HG03354 (cell line): ENCODE results near the gene KIF5C.
A peak's percentile ranks its signal among the peaks of the same experiment; 100 is the strongest.

Experiments used
- ATAC-seq: cut with Tn5 transposase; IDR thresholded peaks from one replicate; pipeline ENCODE4 v1.9.1; 2021; ENCODE audit warnings: mild to moderate bottlenecking; ENCODE audit not compliant: unreplicated experiment, poor library complexity, severe bottlenecking

KIF5C gene

GRCh38 chr2:148922062-148922461, 47.0 kb downstream of the KIF5C start:
- ATAC-seq, result no peak

DNA sequence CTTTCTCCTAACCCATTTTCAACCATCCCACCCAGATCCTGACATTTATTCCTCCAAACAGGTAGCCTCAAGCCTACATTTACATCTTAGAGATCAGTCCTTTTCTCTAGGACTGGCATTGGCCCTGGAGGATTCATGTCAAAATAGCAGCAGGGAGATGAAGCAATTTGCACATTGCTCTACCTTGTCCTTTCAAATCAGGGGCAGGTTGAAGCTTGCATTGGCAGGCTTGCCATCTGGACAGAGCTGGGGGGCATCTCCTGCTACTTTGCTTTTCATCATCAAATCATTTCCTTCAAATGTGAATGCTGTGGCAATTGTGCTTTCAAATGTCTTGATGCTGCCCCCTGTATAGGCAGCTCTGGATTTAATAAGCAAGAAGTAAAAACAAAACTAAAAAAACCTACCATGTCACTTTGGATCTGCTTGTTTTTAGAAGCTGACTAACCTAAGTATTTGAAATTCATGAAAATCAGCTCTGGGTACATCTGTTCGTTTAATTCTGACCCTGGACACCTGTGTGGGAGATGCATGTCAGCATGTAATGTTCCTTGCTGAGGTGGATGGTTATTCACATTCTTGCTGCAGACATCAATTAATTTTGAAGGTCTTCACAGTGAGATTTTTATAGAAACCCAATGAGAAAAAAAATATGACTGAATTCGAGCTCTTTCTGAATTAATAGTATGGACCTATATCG, 47.9 kb downstream of the KIF5C start:
- ATAC-seq, result no peak

DNA sequence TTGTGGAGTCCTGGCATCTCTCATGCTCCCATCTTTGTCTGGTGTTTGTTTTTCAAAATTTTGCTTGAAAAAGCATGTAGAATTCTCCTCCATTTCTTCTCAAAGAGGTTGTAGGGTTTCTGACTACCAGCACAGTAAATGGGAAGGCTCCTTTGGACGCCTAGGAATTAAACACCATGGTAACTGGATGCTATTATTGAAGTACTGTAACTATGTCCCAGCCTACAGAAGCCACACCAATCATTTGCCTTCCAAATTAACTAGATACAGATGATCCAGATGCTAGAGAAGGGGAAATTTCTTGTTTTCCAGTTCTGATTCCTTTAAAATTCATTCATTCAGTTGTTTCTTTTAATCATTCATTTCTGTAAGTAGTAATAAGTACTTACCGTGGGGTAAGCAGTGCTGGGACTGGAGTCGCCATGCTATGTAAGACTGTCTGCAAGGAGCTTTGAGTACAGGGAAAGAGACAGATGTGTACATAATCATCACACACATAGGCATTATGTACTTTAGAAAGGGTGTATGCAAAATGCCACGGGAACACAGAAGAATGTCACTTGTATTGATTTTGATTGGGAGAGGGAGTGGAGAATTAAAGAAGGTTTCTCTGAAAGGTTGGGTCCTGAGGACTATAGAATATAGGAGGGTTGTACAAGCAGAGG, 49.6 kb downstream of the KIF5C start:
- ATAC-seq, result no peak

GRCh38 chr2:148926291-148926961, 51.4 kb downstream of the KIF5C start:
- peak; percentile 85 for ATAC-seq

DNA sequence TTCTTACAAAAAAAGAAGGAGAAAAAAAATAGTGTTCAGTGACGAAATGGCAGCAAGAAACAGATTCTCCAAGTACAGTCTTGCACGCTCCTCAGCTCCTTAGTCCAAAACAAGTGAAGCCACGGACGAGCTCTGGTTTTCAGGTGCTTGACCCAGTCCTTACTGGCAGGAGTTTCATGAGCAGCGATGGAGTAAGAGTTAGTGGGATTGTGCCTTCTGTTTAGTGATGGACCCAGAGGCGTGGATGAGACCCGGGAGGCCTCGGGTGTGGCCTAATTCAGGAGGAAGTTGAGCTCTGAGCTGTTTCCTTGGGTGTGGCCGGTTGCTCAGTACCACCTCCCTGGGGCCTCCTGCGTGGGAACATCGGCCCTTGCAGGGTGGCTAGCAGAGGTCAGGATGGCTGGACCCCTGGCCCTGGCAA, 52.0 kb downstream of the KIF5C start:
- peak; percentile 68 for ATAC-seq

- no peak for ATAC-seq
These were observed 53.4 kb downstream of the KIF5C start for GRCh38 chr2:148928395-148928794.

- ATAC-seq, result no peak
These were observed 55.2 kb downstream of the KIF5C start for GRCh38 chr2:148930046-148930775.

- ATAC-seq, result no peak
These were observed 57.5 kb downstream of the KIF5C start for GRCh38 chr2:148932536-148932935.

DNA sequence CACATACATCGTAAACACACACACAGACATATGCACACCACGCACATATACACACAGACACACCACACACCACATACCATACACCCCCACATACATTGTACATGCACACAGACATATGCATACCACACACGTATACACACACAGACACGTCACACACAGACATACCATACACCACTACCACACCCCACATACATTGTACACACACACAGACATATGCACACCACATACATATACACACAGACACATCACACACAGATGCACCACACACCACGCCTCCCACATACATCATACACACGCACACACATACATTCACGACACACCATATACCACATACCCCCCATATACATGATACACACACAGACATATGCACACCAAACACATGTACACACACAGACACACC, 58.4 kb downstream of the KIF5C start:
- no peak for ATAC-seq

DNA sequence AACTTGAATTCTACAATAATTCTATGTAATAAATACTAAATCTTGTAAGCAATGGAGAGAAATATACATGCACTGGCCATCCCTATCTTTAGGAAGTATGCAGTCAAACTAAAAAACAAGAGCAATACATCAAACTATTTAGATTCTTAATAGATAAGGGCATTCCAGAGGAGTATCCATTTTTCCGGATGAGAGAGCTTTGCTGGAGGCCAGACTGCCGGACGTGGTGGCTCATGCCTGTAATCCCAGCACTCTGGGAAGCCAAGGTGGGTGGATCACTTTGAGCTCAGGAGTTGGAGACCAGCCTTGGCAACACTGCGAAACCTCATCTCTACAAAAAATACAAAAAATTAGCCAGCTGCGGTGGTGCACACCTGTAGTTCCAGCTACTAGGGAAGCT, 60.8 kb downstream of the KIF5C start:
- no peak for ATAC-seq

GRCh38 chr2:148936857-148937450, 61.9 kb downstream of the KIF5C start:
- ATAC-seq, result no peak

DNA sequence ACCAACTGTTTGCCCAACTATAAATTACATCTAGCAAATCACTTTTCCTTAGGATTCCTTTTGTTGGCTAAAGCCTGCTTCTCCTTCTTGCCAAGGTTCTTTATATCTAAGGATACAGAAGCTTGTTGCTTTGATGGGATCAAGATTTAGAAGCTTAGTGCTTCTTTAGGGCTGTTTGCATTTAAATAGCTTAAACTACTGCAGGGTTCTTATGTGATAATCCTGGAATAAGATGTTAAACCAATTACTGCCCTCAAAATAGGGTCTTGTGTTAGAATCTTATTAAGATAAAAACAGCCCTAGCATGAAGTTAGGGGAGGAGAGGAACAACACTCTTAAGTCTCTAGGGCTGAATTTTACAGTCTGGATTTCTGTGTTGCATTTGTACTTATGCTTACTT, 64.2 kb downstream of the KIF5C start:
- no peak for ATAC-seq

GRCh38 chr2:148943097-148943496, 68.1 kb downstream of the KIF5C start:
- no peak for ATAC-seq

DNA sequence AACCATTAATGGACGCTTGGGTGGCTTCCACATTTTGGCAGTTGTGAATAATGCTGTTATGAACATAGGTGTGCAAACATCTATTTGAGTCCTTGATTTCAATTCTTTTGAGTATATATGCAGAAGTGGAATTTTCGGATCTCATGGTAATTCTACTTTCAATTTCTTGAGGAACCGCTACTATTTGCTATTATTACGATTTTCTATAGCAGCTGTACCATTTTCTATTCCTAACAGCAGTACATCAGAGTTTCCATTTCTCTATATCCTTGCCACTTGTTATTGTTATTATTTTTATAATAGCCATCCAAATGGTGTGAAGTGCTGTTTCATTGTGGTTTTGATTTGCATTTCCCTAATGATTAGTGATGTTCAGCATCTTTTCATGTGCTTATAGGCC, 69.5 kb downstream of the KIF5C start:
- ATAC-seq, result no peak

DNA sequence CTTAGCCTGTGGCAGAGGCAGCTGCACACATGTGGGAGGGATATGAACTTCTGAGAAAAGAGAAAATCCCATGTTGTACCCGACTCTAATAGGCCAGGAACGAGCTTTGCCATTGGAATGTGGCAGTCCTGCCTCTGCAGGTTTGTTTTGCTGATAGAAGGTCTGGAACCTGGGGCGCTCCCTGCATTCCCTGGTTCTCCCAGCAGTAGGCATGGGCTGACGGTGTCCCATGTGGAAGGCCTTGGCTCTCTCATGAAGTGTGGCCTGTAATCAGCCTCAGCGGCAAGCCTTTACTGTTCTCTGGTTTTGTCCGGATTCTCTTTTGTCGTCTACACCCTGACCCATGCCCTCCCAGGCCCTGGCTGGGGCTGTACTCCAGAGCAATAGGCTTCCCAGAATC, 72.3 kb downstream of the KIF5C start:
- ATAC-seq, result no peak

DNA sequence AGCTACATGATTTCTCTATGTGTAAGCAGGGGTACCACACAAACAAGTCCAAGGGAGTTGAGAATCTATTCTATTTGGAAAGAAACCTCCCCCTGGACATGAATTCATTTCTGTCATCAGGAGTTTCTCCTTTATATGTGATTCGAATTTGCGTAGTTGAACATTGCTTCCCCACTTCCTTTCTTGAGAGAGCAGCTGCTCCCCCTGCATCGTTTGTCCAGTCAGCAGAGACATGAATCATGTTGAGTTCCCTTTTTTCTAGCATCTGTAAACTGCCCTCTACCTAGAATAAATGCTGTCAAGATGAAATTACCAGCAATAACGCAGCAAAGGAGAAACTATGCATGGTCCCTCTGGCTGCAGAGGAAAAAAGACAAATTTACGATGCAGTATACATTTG, 73.8 kb downstream of the KIF5C start:
- no peak for ATAC-seq

DNA sequence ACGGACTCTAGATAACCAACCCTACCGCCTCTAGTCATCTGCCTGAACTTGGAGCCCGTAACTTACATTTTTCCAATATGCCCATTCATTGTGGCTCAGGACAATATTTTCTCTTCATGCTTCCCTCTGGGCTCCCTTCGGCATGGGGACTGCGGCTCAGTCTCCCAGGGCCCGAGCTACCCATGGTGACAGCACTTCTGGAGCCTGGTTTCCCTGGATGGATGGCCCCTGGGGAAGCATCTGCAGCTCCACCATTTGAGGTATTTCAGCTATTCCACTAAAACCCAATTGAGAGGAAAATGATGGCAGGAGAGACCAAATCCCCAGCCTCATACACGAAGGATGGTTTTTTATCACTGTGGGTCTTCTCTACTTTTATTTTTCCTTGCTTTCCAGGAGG, 74.3 kb downstream of the KIF5C start:
- ATAC-seq, result no peak

GRCh38 chr2:148952621-148953020, 77.6 kb downstream of the KIF5C start:
- no peak for ATAC-seq

DNA sequence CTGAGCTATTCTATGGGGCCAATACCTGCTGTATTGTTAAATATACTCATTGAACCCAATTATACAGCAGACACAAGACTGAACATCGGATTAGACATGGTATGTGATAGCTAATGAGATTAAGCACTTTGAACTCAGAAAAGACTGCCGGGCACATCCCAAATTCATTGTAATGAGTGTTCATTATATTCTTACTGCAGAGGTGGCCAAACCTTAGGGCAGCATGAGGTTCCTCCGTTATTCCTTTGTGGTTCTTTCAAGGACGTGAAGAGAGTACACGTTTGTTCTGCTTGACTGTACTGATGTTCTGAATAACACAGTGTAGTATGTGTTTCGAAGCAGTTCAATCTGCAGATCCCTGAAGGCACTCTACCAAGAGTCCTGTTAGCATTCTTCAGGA, 78.4 kb downstream of the KIF5C start:
- ATAC-seq, result no peak

- no peak for ATAC-seq
These were observed 79.5 kb downstream of the KIF5C start for GRCh38 chr2:148954536-148954935.
